NCI-H2227 (cell line): ENCODE results near the gene CSAD.
"Not testable (repeated sequence)": the region's sequence is repeated elsewhere in the genome, so short reads cannot be mapped to it uniquely, and the experiment has no call there.

Source experiments
- DNase-seq: peaks from one replicate; lab custom pipeline; 2025; ENCODE audit not compliant: unreplicated experiment; lab: John Stamatoyannopoulos, UW

Gene CSAD

DNA sequence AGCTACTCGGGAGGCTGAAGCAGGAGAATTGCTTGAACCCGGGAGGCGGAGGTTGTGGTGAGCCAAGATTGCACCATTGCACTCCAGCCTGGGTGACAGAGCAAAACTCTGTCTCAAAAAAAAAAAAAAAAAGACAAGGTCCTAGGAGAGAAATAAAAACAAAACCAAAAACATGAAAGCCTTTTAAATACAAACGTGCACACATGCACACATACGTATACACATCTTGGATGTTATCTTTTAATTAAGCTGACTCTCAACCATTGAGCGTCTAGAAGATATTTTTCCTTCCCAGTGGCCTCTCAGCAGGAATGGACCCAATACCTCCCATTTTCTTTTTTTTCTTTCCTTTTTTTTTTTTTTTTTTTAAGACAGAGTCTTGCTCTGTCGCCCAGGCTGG is 68.3 kb downstream of the CSAD start:
- DNase-seq = not testable (repeated sequence)
